AG09309 (cell line): ENCODE data around the gene YIPF3.
"Not testable (repeated sequence)": the region's sequence is repeated elsewhere in the genome, so short reads cannot be mapped to it uniquely, and the experiment has no call there.

Experiments used
- DNase-seq: peaks from one replicate; pipeline ENCODE4 v3.0.0-alpha.2; 2010; ENCODE audit warnings: low read depth
- H3K4me3 ChIP-seq: 2 replicates; pipeline ENCODE4 v1.5.1; 2011; ENCODE audit warnings: mild to moderate bottlenecking, low read depth, low read length, moderate library complexity; ENCODE audit not compliant: control insufficient read depth
- CTCF ChIP-seq: IDR thresholded peaks from 2 replicates; pipeline ENCODE4 v1.5.1; 2011; ENCODE audit warnings: mild to moderate bottlenecking, low read depth, low read length, inconsistent platforms; ENCODE audit not compliant: insufficient read depth, control insufficient read depth; ENCODE audit errors: missing control alignments

Gene YIPF3

GRCh38 chr6:43471399-43471798 is 45.3 kb downstream of the YIPF3 start:
- no peak for TF ChIP-seq CTCF
- H3K4me3 ChIP-seq, result no peak overlapping the region
- DNase-seq, result no peak

- no peak for DNase-seq
- TF ChIP-seq CTCF, result no peak
- H3K4me3 ChIP-seq, result no peak overlapping the region
Measured at GRCh38 chr6:43469947-43470346, 46.8 kb downstream of the YIPF3 start.

- no peak overlapping the region for H3K4me3 ChIP-seq
- TF ChIP-seq CTCF, result no peak
- no peak for DNase-seq
Measured at GRCh38 chr6:43468748-43469681, 47.7 kb downstream of the YIPF3 start.

- TF ChIP-seq CTCF, result no peak
- H3K4me3 ChIP-seq, result no peak overlapping the region
- no peak for DNase-seq
Measured at GRCh38 chr6:43468240-43468639, 48.5 kb downstream of the YIPF3 start.

- no peak overlapping the region for H3K4me3 ChIP-seq
- DNase-seq, result no peak
- TF ChIP-seq CTCF, result no peak
Measured at GRCh38 chr6:43467752-43468151, 49.0 kb downstream of the YIPF3 start.

- not testable (repeated sequence) for H3K4me3 ChIP-seq, DNase-seq
Measured at GRCh38 chr6:43467265-43467664, 49.5 kb downstream of the YIPF3 start.

- no peak for DNase-seq
- TF ChIP-seq CTCF, result no peak
- H3K4me3 ChIP-seq, result no peak overlapping the region
Measured at GRCh38 chr6:43465948-43466347, 50.8 kb downstream of the YIPF3 start.
